Measurements from ENCODE around the gene NINJ1.

The NINJ1 gene

GRCh38 chr9:93081931-93082330 lies 52.1 kb downstream of the NINJ1 start:
- no peaks in the 10 kb centered on the region for H4K20me1 ChIP-seq (ENCODE audit: low read depth, low read length)
- H3K9me3 ChIP-seq (ENCODE audit: insufficient read depth, low read length), result no peaks in the 10 kb centered on the region
- H3K9ac ChIP-seq (ENCODE audit: low read length), result no peak overlapping the region
- H3K36me3 ChIP-seq (ENCODE audit: low read length), result no peaks in the 10 kb centered on the region
- H3K79me2 ChIP-seq (ENCODE audit: insufficient read depth, low read length), result no peaks in the 10 kb centered on the region
- no peaks in the 10 kb centered on the region for H3K27me3 ChIP-seq (ENCODE audit: low read length)
- H3K27ac ChIP-seq (ENCODE audit: low read depth, low read length), result no peak overlapping the region
- no peaks in the 10 kb centered on the region for H3F3A ChIP-seq (ENCODE audit: insufficient read depth)
- H2AFZ ChIP-seq (ENCODE audit: low read depth, low read length, severe bottlenecking), result no peak overlapping the region
- TF ChIP-seq, protein P1, sequence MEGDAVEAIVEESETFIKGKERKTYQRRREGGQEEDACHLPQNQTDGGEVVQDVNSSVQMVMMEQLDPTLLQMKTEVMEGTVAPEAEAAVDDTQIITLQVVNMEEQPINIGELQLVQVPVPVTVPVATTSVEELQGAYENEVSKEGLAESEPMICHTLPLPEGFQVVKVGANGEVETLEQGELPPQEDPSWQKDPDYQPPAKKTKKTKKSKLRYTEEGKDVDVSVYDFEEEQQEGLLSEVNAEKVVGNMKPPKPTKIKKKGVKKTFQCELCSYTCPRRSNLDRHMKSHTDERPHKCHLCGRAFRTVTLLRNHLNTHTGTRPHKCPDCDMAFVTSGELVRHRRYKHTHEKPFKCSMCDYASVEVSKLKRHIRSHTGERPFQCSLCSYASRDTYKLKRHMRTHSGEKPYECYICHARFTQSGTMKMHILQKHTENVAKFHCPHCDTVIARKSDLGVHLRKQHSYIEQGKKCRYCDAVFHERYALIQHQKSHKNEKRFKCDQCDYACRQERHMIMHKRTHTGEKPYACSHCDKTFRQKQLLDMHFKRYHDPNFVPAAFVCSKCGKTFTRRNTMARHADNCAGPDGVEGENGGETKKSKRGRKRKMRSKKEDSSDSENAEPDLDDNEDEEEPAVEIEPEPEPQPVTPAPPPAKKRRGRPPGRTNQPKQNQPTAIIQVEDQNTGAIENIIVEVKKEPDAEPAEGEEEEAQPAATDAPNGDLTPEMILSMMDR (IDR thresholded peaks at IDR 0.05; ENCODE audit: insufficient read depth, low read length, poor library complexity, severe bottlenecking), result no peak
- TF ChIP-seq EZH2phosphoT487 (conservative IDR thresholded peaks at IDR 0.05; ENCODE audit: low read length), result no peak
- H3K9me2 ChIP-seq (replicated peaks; ENCODE audit: insufficient read depth, low read length), result no peaks in the 10 kb centered on the region
- no peak overlapping the region for H3K4me2 ChIP-seq (ENCODE audit: low read depth, low read length, poor library complexity, severe bottlenecking)
- no peak overlapping the region for H3K4me3 ChIP-seq (ENCODE audit: insufficient read depth, low read length, poor library complexity, severe bottlenecking)

GRCh38 chr9:93081081-93081529 lies 52.9 kb downstream of the NINJ1 start:
- Histone ChIP-seq H3K9me3 (ENCODE audit: insufficient read depth, low read length) (no peaks in the 10 kb centered on the region), H3K9me2 (replicated peaks; ENCODE audit: insufficient read depth, low read length) (no peaks in the 10 kb centered on the region), H3K4me3 (ENCODE audit: insufficient read depth, low read length, poor library complexity, severe bottlenecking) (no peak overlapping the region), H4K20me1 (ENCODE audit: low read depth, low read length) (no peaks in the 10 kb centered on the region), H3K9ac (ENCODE audit: low read length) (no peak overlapping the region), H3K27ac (ENCODE audit: low read depth, low read length) (no peak overlapping the region), H2AFZ (ENCODE audit: low read depth, low read length, severe bottlenecking) (no peak overlapping the region), H3K36me3 (ENCODE audit: low read length) (no peaks in the 10 kb centered on the region), H3K4me2 (ENCODE audit: low read depth, low read length, poor library complexity, severe bottlenecking) (no peak overlapping the region), H3K79me2 (ENCODE audit: insufficient read depth, low read length) (no peaks in the 10 kb centered on the region), H3K27me3 (ENCODE audit: low read length) (no peaks in the 10 kb centered on the region), H3F3A (ENCODE audit: insufficient read depth) (no peaks in the 10 kb centered on the region)
- TF ChIP-seq, protein P1 (IDR thresholded peaks at IDR 0.05; ENCODE audit: insufficient read depth, low read length, poor library complexity, severe bottlenecking), result no peak
- TF ChIP-seq EZH2phosphoT487 (conservative IDR thresholded peaks at IDR 0.05; ENCODE audit: low read length), result no peak

GRCh38 chr9:93080406-93080805 lies 53.6 kb downstream of the NINJ1 start:
- Histone ChIP-seq H4K20me1 (ENCODE audit: low read depth, low read length) (no peaks in the 10 kb centered on the region), H3K9ac (ENCODE audit: low read length) (no peak overlapping the region), H3K4me2 (ENCODE audit: low read depth, low read length, poor library complexity, severe bottlenecking) (no peak overlapping the region), H3K4me3 (ENCODE audit: insufficient read depth, low read length, poor library complexity, severe bottlenecking) (no peak overlapping the region), H3K27ac (ENCODE audit: low read depth, low read length) (no peak overlapping the region), H3K79me2 (ENCODE audit: insufficient read depth, low read length) (no peaks in the 10 kb centered on the region), H3K9me3 (ENCODE audit: insufficient read depth, low read length) (no peaks in the 10 kb centered on the region), H3F3A (ENCODE audit: insufficient read depth) (no peaks in the 10 kb centered on the region), H3K9me2 (replicated peaks; ENCODE audit: insufficient read depth, low read length) (no peaks in the 10 kb centered on the region), H2AFZ (ENCODE audit: low read depth, low read length, severe bottlenecking) (no peak overlapping the region), H3K27me3 (ENCODE audit: low read length) (no peaks in the 10 kb centered on the region), H3K36me3 (ENCODE audit: low read length) (no peaks in the 10 kb centered on the region)
- TF ChIP-seq, protein P1 (IDR thresholded peaks at IDR 0.05; ENCODE audit: insufficient read depth, low read length, poor library complexity, severe bottlenecking), result no peak
- no peak for TF ChIP-seq EZH2phosphoT487 (conservative IDR thresholded peaks at IDR 0.05; ENCODE audit: low read length)

Measured in SU-DHL-6 (cell line).